Umbilical cord (tissue), 2 donors: ENCODE results near the gene BTK. TPM values are rescaled to one million over a fixed set of nuclear protein-coding genes. Genes with fewer than 3 reads are reported as not detected.
"Not testable (repeated sequence)": the region's sequence is repeated elsewhere in the genome, so short reads cannot be mapped to it uniquely, and the experiment has no call there.

Experiments used
- DNase-seq: peaks from one replicate; pipeline ENCODE4 v3.0.0-alpha.2; 2015; ENCODE audit warnings: low spot score
- total RNA-seq: library from RNA; depleted of rRNA; stranded (reverse); fragments of >200 nt; gene quantifications from one replicate; pipeline ENCODE4 v1.2.3, GENCODE V29; 2014; ENCODE audit warnings: low replicate concordance; ENCODE audit not compliant: insufficient read depth

Gene BTK
- total RNA-seq, 1 donor from 2014 or later: 6.5 TPM

GRCh38 chrX:101337776-101338271 is 48.2 kb downstream of the BTK start:
- no peak for DNase-seq

DNA sequence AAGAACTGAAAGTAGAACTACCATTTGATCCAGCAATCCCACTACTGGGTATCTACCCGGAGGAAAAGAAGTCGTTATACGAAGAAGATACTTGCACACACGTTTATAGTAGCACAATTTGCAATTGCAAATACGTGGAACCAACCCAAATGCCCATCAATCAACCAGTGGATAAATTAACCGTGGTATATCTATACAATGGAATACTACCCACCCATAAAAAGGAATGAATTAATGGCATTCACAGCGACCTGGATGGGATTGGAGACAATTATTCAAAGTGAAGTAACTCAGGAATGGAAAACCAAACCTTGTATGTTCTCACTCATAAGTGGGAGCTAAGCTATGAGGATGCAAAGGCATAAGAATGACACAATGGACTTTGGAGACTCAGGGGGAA is 51.7 kb downstream of the BTK start:
- not testable (repeated sequence) for DNase-seq

- not testable (repeated sequence) for DNase-seq
Observed at GRCh38 chrX:101326600-101326999, 59.4 kb downstream of the BTK start.

- DNase-seq: no peak
Observed at GRCh38 chrX:101303790-101304189, 82.2 kb downstream of the BTK start.

Other genes with a start within 250 kb of the BTK start
- 1.4 TPM for gene DRP2, start 166.4 kb downstream of the BTK start, total RNA-seq
- gene TAF7L, start 94.9 kb downstream of the BTK start, total RNA-seq: not detected
- 2.2 TPM for gene TIMM8A, start 37.4 kb downstream of the BTK start, total RNA-seq
- 283 TPM for gene RPL36A, start 4.8 kb upstream of the BTK start, total RNA-seq
- gene GLA, start 21.7 kb upstream of the BTK start, total RNA-seq: 20.2 TPM
- 54.2 TPM for gene HNRNPH2, start 22.0 kb upstream of the BTK start, total RNA-seq
- 11.6 TPM for gene ARMCX4, start 99.3 kb upstream of the BTK start, total RNA-seq
- 54.4 TPM for gene ARMCX1, start 164.4 kb upstream of the BTK start, total RNA-seq
- 29.4 TPM for gene ARMCX6, start 231.8 kb upstream of the BTK start, total RNA-seq
- gene ARMCX3, start 237.0 kb upstream of the BTK start, total RNA-seq: 60.9 TPM